Naive thymus-derived CD8-positive, alpha-beta T cell (primary cell): ENCODE measurements around the gene RSU1. TPM values are rescaled to one million over a fixed set of nuclear protein-coding genes. Genes with fewer than 3 reads are reported as not detected.
"Not testable (repeated sequence)": the region's sequence is repeated elsewhere in the genome, so short reads cannot be mapped to it uniquely, and the experiment has no call there.

Source experiments
- ATAC-seq, 2 donors: fragments of 150-1000 bp; cut with Tn5 transposase in 1 of 2; sonication (Bioruptor Pico), chemical (Tn5 transposase) in 1 of 2; 1 replicate in 1 of 2; 2 replicates in 1 of 2; pipeline ENCODE4 v1.10.0; 2021; ENCODE audit warnings: mild to moderate bottlenecking in 2 of 2, moderate library complexity in 2 of 2
- POLR2A ChIA-PET: fragments of 350-600 bp; sonication (Branson Sonifier 250); formaldehyde crosslinking; loops from one replicate; lab custom pipeline; 2021; ENCODE audit warnings: antibody characterized with exemption; lab: Charles Lee
- DNase-seq, 10 donors: peaks; one replicate each; pipeline versions ENCODE4 v3.0.0 to v3.0.0-alpha.2; 2020 to 2022
- H3K27ac Mint-ChIP-seq, 10 donors: one replicate each; pipeline ENCODE4 v1.8.0; 2020 to 2022; ENCODE audit warnings: mild to moderate bottlenecking in 10 of 10, mixed read lengths in 10 of 10, moderate library complexity in 4 of 10, inconsistent platforms in 1 of 10
- H3K27me3 Mint-ChIP-seq, 5 donors: one replicate each; pipeline ENCODE4 v1.8.0; 2021 to 2022; ENCODE audit warnings: mixed read lengths in 5 of 5
- H3K36me3 Mint-ChIP-seq, 3 donors: one replicate each; pipeline ENCODE4 v1.8.0; 2020 to 2022; ENCODE audit warnings: mixed read lengths in 3 of 3, mild to moderate bottlenecking in 2 of 3, inconsistent platforms in 1 of 3
- H3K4me1 Mint-ChIP-seq, 4 donors: one replicate each; pipeline ENCODE4 v1.8.0; 2021 to 2022; ENCODE audit warnings: mixed read lengths in 4 of 4
- H3K4me3 Mint-ChIP-seq, 10 donors: one replicate each; pipeline ENCODE4 v1.8.0; 2020 to 2022; ENCODE audit warnings: mild to moderate bottlenecking in 10 of 10, mixed read lengths in 10 of 10, moderate library complexity in 6 of 10, inconsistent platforms in 1 of 10
- H3K9me3 Mint-ChIP-seq, 9 donors: one replicate each; pipeline ENCODE4 v1.8.0; 2020 to 2022; ENCODE audit warnings: mixed read lengths in 9 of 9, mild to moderate bottlenecking in 3 of 9, inconsistent platforms in 1 of 9, moderate library complexity in 1 of 9
- polyA plus RNA-seq, 3 donors: library from polyadenylated mRNA; unstranded; fragments of 300-500 nt; fragmentation: Illumina TruSeq; gene quantifications; one replicate each; pipeline ENCODE4 v1.2.3, GENCODE V29; 2021
- total RNA-seq, 8 experiments: library from RNA in 2 of 8; stranded (reverse) in 2 of 8; gene quantifications; one replicate each; pipeline ENCODE4 v1.2.3 and lab custom pipeline; 2021 to 2026

Gene RSU1
- total and polyA plus RNA-seq, 5 experiments from 2014 or later, result 57.8 to 149 (median 127) TPM

DNA sequence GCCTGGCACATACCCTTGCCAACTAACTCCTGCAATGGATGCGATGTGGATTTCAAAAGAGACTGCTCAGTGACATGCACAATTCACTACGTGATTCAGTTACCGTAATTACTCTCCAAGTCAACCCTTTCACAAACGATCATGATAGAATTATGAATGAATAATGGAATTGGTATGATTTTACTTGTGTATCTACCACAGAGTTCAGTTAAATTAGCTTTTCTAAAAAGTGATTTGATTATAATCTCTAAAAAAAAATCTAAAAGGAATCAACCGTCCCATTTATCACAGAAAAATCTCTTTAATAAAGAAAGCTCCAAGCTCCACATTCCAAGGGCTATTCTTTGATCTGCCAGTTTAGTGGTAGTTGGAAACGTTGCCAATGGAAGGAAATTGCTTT is 30.4 kb upstream of the RSU1 start:
- DNase-seq, result no peak
- H3K27ac Mint-ChIP-seq, result peak overlapping the region in 1 of 10 donors; percentile 34
- POLR2A ChIA-PET, result no interaction called here

DNA sequence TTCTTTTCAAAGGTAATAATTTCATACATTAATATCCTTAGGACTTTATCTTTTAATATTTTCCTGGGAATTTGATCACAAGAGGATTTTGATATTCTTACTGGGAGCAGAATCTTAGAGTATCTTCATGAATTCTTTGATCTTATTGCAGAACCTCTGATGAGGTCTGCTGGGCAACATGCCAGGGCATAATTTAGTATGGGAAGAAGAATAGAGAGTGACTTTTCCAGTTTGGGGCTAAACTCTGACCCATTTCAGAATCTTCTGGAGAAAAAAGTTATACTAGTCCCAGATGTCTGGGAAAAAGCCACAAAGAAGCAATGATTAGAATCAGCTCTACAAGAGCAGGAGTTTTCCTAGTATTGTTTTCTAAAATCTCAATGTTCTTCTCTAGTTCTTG is 28.0 kb upstream of the RSU1 start:
- no peak for ATAC-seq
- DNase-seq, result no peak
- Mint-ChIP-seq H3K27ac (no peak overlapping the region), H3K4me1 (peaks cover 0 to 8% (median 2%) of the 10 kb centered on the region in 4 donors), H3K4me3 (no peak overlapping the region), H3K9me3 (no peaks in the 10 kb centered on the region), H3K36me3 (peaks cover 0 to 7% (median 2%) of the 10 kb centered on the region in 3 donors), H3K27me3 (peaks cover 0 to 2% (median 0%) of the 10 kb centered on the region in 5 donors)
- POLR2A ChIA-PET, result no interaction called here

More for the DNA sequence above, 30.4 kb upstream of the RSU1 start:
- Mint-ChIP-seq H3K36me3 (peaks cover 0 to 4% (median 0%) of the 10 kb centered on the region in 3 donors), H3K4me1 (peaks cover 0 to 8% (median 2%) of the 10 kb centered on the region in 4 donors), H3K9me3 (no peaks in the 10 kb centered on the region), H3K4me3 (no peak overlapping the region), H3K27me3 (no peaks in the 10 kb centered on the region)
- ATAC-seq, result no peak

GRCh38 chr10:16843252-16843870 is 26.1 kb upstream of the RSU1 start:
- H3K4me1 Mint-ChIP-seq, result peaks cover 0 to 8% (median 2%) of the 10 kb centered on the region in 4 donors
- H3K27ac Mint-ChIP-seq, result peak overlapping the region in 1 of 10 donors; percentile 85

DNA sequence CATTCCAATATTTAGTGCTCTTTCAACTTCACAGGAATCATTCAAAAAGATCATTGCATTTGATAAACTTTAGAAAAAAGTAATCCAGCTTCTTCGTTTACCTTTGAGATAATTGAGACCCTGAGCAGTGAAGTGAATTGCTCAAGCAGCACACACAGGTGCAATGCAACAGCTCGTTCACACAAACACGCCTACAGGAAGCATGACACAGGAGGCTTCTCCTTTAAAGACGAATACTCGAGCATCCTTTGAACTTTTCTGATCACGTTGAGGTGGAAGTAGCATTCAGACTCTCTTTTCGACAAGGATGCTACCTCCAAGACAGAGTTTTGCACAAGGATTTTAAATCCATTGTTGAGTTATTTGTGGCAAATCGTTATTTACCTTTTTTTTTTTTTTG is 18.0 kb upstream of the RSU1 start:
- peak in 7 of 10 donors; percentile 11 to 66 (median 28) for DNase-seq
- H3K4me1 Mint-ChIP-seq, result peaks cover 2 to 8% (median 6%) of the 10 kb centered on the region in 4 donors
- H3K9me3 Mint-ChIP-seq, result no peaks in the 10 kb centered on the region
- no peaks in the 10 kb centered on the region for H3K27me3 Mint-ChIP-seq
- H3K27ac Mint-ChIP-seq, result peak overlapping the region in 9 of 10 donors; percentile 5 to 91 (median 69)
- H3K36me3 Mint-ChIP-seq, result peaks cover 0 to 9% (median 5%) of the 10 kb centered on the region in 3 donors
- peak; percentile 97 to 100 for ATAC-seq
- H3K4me3 Mint-ChIP-seq, result peak overlapping the region; percentile 36 to 81 (median 63)
- POLR2A ChIA-PET, result interaction anchor here (0.7 to 2.0 kb wide), 4 partner anchors 18 to 395 kb away, joined by 4 to 6 read pairs (median 6); partner anchors contain the start of genes RSU1 and TRDMT1

More at GRCh38 chr10:16843252-16843870, 26.1 kb upstream of the RSU1 start:
- ATAC-seq, result peak; percentile 61 to 76
- POLR2A ChIA-PET, result no interaction called here
- Mint-ChIP-seq H3K36me3 (peaks cover 0 to 16% (median 7%) of the 10 kb centered on the region in 3 donors), H3K9me3 (no peaks in the 10 kb centered on the region), H3K27me3 (peaks cover 0 to 2% (median 0%) of the 10 kb centered on the region in 5 donors), H3K4me3 (no peak overlapping the region)
- DNase-seq, result peak in 4 of 10 donors; percentile 19 to 70 (median 68)

DNA sequence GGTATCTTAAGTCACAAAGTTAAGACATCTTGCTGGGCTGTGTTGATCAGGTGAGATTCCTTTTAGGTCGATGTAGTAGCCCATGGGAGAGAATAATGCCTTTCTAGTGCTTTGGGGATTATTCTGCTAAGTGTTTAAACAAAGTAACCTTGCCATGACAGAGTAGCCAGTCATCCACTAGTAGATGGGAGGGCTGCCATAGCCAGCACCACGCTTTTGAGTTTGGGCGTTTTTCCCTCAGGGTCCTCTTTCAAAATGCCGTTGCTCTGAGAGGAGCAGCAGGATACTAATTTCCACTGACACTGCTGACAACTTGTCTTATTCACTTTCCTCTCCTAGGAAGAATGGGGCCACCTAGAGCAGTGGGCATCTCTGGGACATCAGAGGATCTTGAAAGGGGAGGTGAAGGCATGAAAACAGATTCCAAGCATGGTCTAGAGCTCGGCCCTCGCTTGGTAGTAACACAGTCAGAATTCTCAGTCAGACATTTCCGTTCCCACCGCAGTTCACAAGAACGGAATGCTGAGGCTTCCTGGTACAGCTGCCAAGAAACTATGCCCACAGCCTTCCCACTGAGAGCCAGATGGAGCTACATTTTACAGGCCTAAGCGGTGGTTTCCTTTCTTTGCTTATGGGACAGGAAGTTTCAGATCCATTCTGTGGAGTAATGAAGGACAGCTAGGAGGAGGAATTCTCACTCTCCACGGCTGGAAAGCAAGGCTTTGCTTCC is 15.3 kb upstream of the RSU1 start:
- Mint-ChIP-seq H3K9me3 (no peaks in the 10 kb centered on the region), H3K4me1 (peaks cover 2 to 14% (median 12%) of the 10 kb centered on the region in 4 donors), H3K4me3 (no peak overlapping the region), H3K27me3 (no peaks in the 10 kb centered on the region), H3K36me3 (peaks cover 0 to 3% (median 0%) of the 10 kb centered on the region in 3 donors), H3K27ac (no peak overlapping the region)
- POLR2A ChIA-PET, result no interaction called here
- ATAC-seq (no peak), DNase-seq (no peak)

- POLR2A ChIA-PET, result interaction anchor here (0.6 kb wide), 1 partner anchor 285 kb away, joined by 3 read pairs; no protein-coding TSS in a partner anchor
- ATAC-seq (no peak), DNase-seq (no peak)
- peak overlapping the region in 1 of 10 donors; percentile 37 for H3K27ac Mint-ChIP-seq
- H3K36me3 Mint-ChIP-seq, result peaks cover 0 to 10% (median 3%) of the 10 kb centered on the region in 3 donors
- H3K4me1 Mint-ChIP-seq, result peaks cover 2 to 6% (median 6%) of the 10 kb centered on the region in 4 donors
- no peak overlapping the region for H3K4me3 Mint-ChIP-seq
- peaks cover 0 to under 1% (median 0%) of the 10 kb centered on the region in 9 donors for H3K9me3 Mint-ChIP-seq
- H3K27me3 Mint-ChIP-seq, result no peaks in the 10 kb centered on the region
These were observed 11.5 kb upstream of the RSU1 start for GRCh38 chr10:16828701-16829175.

GRCh38 chr10:16828114-16828568 is 10.9 kb upstream of the RSU1 start:
- Mint-ChIP-seq H3K36me3 (peaks cover 4 to 15% (median 9%) of the 10 kb centered on the region in 3 donors), H3K27me3 (no peaks in the 10 kb centered on the region), H3K4me3 (no peak overlapping the region), H3K9me3 (peaks cover 0 to 5% (median 2%) of the 10 kb centered on the region in 9 donors), H3K4me1 (peaks cover 2 to 6% (median 6%) of the 10 kb centered on the region in 4 donors), H3K27ac (peak overlapping the region in 6 of 10 donors; percentile 37 to 89 (median 77))
- POLR2A ChIA-PET, result interaction anchor here (0.6 kb wide), 1 partner anchor 286 kb away, joined by 3 read pairs; no protein-coding TSS in a partner anchor
- ATAC-seq (peak; percentile 86 to 93), DNase-seq (peak; percentile 33 to 80 (median 60))

- H3K4me1 Mint-ChIP-seq, POLR2A ChIA-PET, H3K27ac Mint-ChIP-seq, H3K4me3 Mint-ChIP-seq, DNase-seq, H3K9me3 Mint-ChIP-seq, H3K27me3 Mint-ChIP-seq, ATAC-seq: not testable (repeated sequence)
- H3K36me3 Mint-ChIP-seq, result peaks cover 7 to 20% (median 14%) of the 10 kb centered on the region in 3 donors
These were observed 10.2 kb upstream of the RSU1 start for GRCh38 chr10:16827474-16827873.

DNA sequence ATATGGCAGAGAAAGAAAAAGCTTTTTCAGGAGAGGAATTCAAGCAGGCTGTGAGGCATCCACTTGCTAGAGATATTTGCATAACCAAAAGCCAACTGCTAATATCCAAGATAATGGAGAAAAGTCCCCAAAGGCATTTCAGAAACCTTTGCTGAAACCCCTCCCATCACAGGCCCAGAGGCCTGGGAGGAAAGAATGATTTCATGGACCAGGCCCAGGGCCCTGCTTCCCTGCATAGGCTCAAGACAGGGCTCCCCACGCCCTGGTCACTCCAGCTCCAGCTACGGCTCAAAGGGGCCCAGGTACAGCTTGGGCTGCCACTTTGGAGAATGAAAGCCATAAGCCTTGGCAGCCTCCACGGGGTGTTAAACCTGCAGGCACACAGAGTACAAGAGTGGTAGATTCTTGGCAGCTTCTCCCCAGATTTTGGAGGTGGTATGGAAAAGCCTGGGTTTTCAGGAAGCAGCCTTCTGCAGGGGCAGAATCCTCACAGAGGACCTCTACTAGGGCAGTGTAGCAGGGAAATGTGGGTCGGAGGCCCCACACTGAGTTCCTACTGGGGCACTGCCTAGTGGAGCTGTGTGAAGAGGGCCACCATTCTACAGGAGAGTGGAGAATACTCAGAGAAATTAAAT is 5.6 kb upstream of the RSU1 start:
- H3K4me1 Mint-ChIP-seq, result peaks cover 0 to 8% (median 7%) of the 10 kb centered on the region in 4 donors
- POLR2A ChIA-PET, result interaction anchor here (0.6 kb wide), 1 partner anchor 421 kb away, joined by 3 read pairs; no protein-coding TSS in a partner anchor
- H3K27me3 Mint-ChIP-seq, result peaks cover 0 to 6% (median 0%) of the 10 kb centered on the region in 5 donors
- H3K27ac Mint-ChIP-seq, result no peak overlapping the region
- ATAC-seq (no peak), DNase-seq (no peak)
- H3K36me3 Mint-ChIP-seq, result peaks cover 18 to 24% (median 22%) of the 10 kb centered on the region in 3 donors
- H3K4me3 Mint-ChIP-seq, result no peak overlapping the region
- H3K9me3 Mint-ChIP-seq, result peaks cover 0 to 19% (median 12%) of the 10 kb centered on the region in 9 donors

GRCh38 chr10:16822027-16822426 is 4.8 kb upstream of the RSU1 start:
- POLR2A ChIA-PET, result no interaction called here
- Mint-ChIP-seq H3K27ac (no peak overlapping the region), H3K36me3 (peaks cover 18 to 24% (median 22%) of the 10 kb centered on the region in 3 donors), H3K4me1 (peaks cover 0 to 12% (median 10%) of the 10 kb centered on the region in 4 donors), H3K9me3 (peaks cover 0 to 19% (median 12%) of the 10 kb centered on the region in 9 donors), H3K27me3 (peaks cover 0 to 6% (median 0%) of the 10 kb centered on the region in 5 donors), H3K4me3 (no peak overlapping the region)
- no peak for DNase-seq
- no peak for ATAC-seq

DNA sequence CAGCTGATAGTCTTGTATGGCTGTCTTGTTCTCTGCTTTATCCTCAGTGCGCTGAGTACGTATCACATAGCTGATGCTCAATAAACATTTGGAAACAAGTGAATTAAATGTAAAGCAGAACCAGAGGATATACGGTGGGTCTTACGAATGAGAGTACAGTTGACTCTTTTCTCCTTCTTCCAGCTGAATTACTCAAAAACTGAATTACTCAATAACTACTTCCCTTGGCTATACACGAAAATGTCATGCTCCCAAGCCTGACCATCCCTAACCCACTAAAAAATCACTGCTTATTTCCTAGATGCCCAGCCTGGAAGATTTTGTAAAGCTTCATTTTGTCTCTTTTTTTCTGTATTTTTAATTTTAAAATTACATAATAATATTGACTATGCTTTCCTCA is 3.2 kb upstream of the RSU1 start:
- peaks cover 0 to 19% (median 12%) of the 10 kb centered on the region in 9 donors for H3K9me3 Mint-ChIP-seq
- POLR2A ChIA-PET, result no interaction called here
- H3K27me3 Mint-ChIP-seq, result peaks cover 0 to 6% (median 0%) of the 10 kb centered on the region in 5 donors
- ATAC-seq (no peak), DNase-seq (no peak)
- H3K4me1 Mint-ChIP-seq, result peaks cover 11 to 26% (median 23%) of the 10 kb centered on the region in 4 donors
- H3K27ac Mint-ChIP-seq, result no peak overlapping the region
- H3K4me3 Mint-ChIP-seq, result no peak overlapping the region
- peaks cover 18 to 26% (median 25%) of the 10 kb centered on the region in 3 donors for H3K36me3 Mint-ChIP-seq

GRCh38 chr10:16820018-16820417 is 2.8 kb upstream of the RSU1 start:
- H3K4me3 Mint-ChIP-seq, result peak overlapping the region in 1 of 10 donors; percentile 26
- peaks cover 15 to 30% (median 28%) of the 10 kb centered on the region in 4 donors for H3K4me1 Mint-ChIP-seq
- POLR2A ChIA-PET, result no interaction called here
- peak overlapping the region in 2 of 10 donors; percentile 6 to 13 for H3K27ac Mint-ChIP-seq
- peaks cover 0 to 19% (median 12%) of the 10 kb centered on the region in 9 donors for H3K9me3 Mint-ChIP-seq
- no peak for DNase-seq
- ATAC-seq, result no peak
- peaks cover 0 to 6% (median 0%) of the 10 kb centered on the region in 5 donors for H3K27me3 Mint-ChIP-seq
- peaks cover 18 to 29% (median 26%) of the 10 kb centered on the region in 3 donors for H3K36me3 Mint-ChIP-seq
